Progenitor cell of endocrine pancreas (in vitro differentiated cells): Measurements from ENCODE around the gene CBR1. TPM values are rescaled to one million over a fixed set of nuclear protein-coding genes. Genes with fewer than 3 reads are reported as not detected.

Source experiments
- DNase-seq: peaks from one replicate; pipeline ENCODE4 v3.0.0; 2021; ENCODE audit warnings: low spot score; ENCODE audit not compliant: unreplicated experiment
- H3K27ac Mint-ChIP-seq: 2 replicates; pipeline ENCODE4 v1.8.0; 2021; ENCODE audit warnings: mild to moderate bottlenecking, moderate library complexity, mixed read lengths
- H3K27me3 Mint-ChIP-seq: 2 replicates; pipeline ENCODE4 v1.8.0; 2021; ENCODE audit warnings: mixed read lengths
- H3K36me3 Mint-ChIP-seq: 2 replicates; pipeline ENCODE4 v1.8.0; 2022; ENCODE audit warnings: mixed read lengths; ENCODE audit not compliant: insufficient read depth
- H3K4me1 Mint-ChIP-seq: 2 replicates; pipeline ENCODE4 v1.8.0; 2021; ENCODE audit warnings: low read depth, mixed read lengths
- H3K4me3 Mint-ChIP-seq: 2 replicates; pipeline ENCODE4 v1.8.0; 2021; ENCODE audit warnings: low read depth, mild to moderate bottlenecking, moderate library complexity, mixed read lengths
- H3K9me3 Mint-ChIP-seq: 2 replicates; pipeline ENCODE4 v1.8.0; 2021; ENCODE audit warnings: low read depth, mixed read lengths
- CTCF ChIP-seq: fragments of 200-600 bp; sonication (generic); IDR thresholded peaks from one replicate; pipeline ENCODE4 v1.5.0; 2021; ENCODE audit warnings: antibody characterized with exemption, mild to moderate bottlenecking; ENCODE audit not compliant: unreplicated experiment
- total RNA-seq: library from RNA; stranded (reverse); gene quantifications from 2 replicates; pipeline ENCODE4 v1.2.1, GENCODE V29; 2021

CBR1 gene
- total RNA-seq, 1 donor from 2014 or later = 13.2 TPM

GRCh38 chr21:36034211-36034913, 35.5 kb upstream of the CBR1 start:
- no peak for TF ChIP-seq CTCF
- Mint-ChIP-seq H3K27ac (peak overlapping the region; percentile 16), H3K27me3 (no peaks in the 10 kb centered on the region), H3K36me3 (peaks cover 27% of the 10 kb centered on the region), H3K4me1 (peaks cover 11% of the 10 kb centered on the region), H3K9me3 (no peaks in the 10 kb centered on the region), H3K4me3 (no peak overlapping the region)
- no peak for DNase-seq

- Mint-ChIP-seq H3K4me1 (peaks cover 11% of the 10 kb centered on the region), H3K27ac (no peak overlapping the region), H3K9me3 (no peaks in the 10 kb centered on the region), H3K4me3 (no peak overlapping the region), H3K36me3 (peaks cover 32% of the 10 kb centered on the region), H3K27me3 (no peaks in the 10 kb centered on the region)
- DNase-seq = no peak
- peak; percentile 37 for TF ChIP-seq CTCF
Measured at GRCh38 chr21:36035381-36035791, 34.4 kb upstream of the CBR1 start.

DNA sequence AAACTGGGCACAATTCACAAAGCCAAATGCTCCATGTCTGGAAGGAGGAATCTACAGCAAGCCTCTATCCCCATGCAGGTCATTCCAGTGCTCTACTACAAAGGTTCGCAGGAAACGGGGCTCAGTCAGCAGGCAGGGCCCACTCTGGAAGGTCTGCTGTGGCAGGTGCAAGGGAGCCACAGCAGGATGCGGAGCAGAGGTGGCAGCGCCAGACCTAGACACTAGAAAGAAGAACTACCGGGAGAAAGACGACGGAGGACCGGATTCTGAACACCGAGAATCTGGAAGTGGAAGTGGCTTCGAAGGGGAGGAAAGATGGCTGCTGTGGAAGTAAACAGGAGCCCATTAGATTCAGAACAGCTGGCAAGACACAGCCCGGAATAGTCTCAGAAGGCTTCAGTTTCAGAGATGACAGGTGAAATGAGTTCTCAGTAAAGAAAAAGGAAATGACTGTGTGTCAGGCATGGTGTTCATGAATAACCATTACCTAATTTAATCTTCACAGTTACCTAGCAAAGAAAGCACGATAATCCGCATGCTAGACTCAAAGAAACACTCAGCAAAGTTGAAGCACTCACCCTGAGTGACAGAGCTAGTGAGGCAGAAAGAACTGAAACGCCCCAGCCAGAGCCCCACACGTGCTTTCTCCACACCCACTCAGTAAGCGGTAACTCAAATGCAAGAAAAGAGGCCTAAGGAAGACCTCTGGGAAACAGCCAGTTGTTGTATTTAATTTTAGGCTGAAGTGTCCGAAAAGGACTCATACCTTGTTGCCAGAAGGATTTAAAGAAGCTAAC, 30.9 kb upstream of the CBR1 start:
- H3K9me3 Mint-ChIP-seq = no peaks in the 10 kb centered on the region
- peaks cover 38% of the 10 kb centered on the region for H3K36me3 Mint-ChIP-seq
- no peaks in the 10 kb centered on the region for H3K27me3 Mint-ChIP-seq
- no peak overlapping the region for H3K4me3 Mint-ChIP-seq
- peaks cover 11% of the 10 kb centered on the region for H3K4me1 Mint-ChIP-seq
- no peak for DNase-seq
- no peak overlapping the region for H3K27ac Mint-ChIP-seq
- TF ChIP-seq CTCF = no peak

GRCh38 chr21:36039861-36040260, 30.0 kb upstream of the CBR1 start:
- Mint-ChIP-seq H3K27me3 (no peaks in the 10 kb centered on the region), H3K4me1 (peaks cover 9% of the 10 kb centered on the region), H3K9me3 (no peaks in the 10 kb centered on the region), H3K36me3 (peaks cover 42% of the 10 kb centered on the region), H3K27ac (no peak overlapping the region), H3K4me3 (no peak overlapping the region)
- no peak for TF ChIP-seq CTCF
- no peak for DNase-seq

GRCh38 chr21:36040389-36040788, 29.4 kb upstream of the CBR1 start:
- TF ChIP-seq CTCF = no peak
- Mint-ChIP-seq H3K27me3 (no peaks in the 10 kb centered on the region), H3K4me3 (no peak overlapping the region), H3K4me1 (peaks cover 4% of the 10 kb centered on the region), H3K9me3 (no peaks in the 10 kb centered on the region), H3K36me3 (peaks cover 44% of the 10 kb centered on the region), H3K27ac (no peak overlapping the region)
- no peak for DNase-seq
